ENCODE data around the gene PFDN2. TPM values are rescaled to one million over a fixed set of nuclear protein-coding genes. Genes with fewer than 3 reads are reported as not detected.
A peak's percentile ranks its signal among the peaks of the same experiment; 100 is the strongest.
"Not testable (repeated sequence)": the region's sequence is repeated elsewhere in the genome, so short reads cannot be mapped to it uniquely, and the experiment has no call there.

Gene PFDN2
- total RNA-seq, 1 donor from 2014 or later: 139 TPM

DNA sequence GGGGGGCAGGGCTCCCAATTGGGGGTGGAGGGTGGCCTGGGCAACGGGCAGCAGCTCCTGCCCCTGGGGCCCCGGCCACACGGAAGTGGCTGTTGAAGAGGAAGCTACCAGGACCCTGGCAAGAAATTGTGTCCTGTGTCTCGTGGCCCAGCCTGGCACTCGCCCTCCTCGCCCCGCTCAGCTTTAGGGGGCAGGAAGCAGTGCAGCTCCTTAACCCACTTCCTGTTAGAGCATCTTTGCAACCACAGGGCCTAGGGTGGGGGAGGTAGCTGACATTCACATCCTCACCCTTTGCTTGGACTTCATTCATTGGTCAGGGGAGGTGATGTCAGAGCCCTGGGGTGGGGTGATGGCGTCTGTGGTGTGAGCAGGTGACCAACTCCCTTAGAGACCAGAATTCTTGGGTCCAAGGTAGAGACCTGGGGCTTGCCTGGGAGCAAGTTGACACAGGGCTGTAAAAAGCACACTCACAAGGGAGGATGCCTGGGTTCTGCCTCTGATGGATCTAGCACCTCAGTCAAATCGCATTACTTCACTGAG, 48.0 kb downstream of the PFDN2 start, which contains the start of gene ARHGAP30:
Gene ARHGAP30, minus strand, starts transcription at position 161 of the 540 bp plus-strand sequence. CDS start 267 bp downstream, outside the sequence.
- peak; percentile 85 for DNase-seq (ENCODE audit: low spot score)
- intact Hi-C loops (cut with micrococcal nuclease): loop anchor here (1.0 to 5.0 kb wide), 4 partner anchors 22 to 88 kb away; partner anchors contain the start of genes DEDD, NIT1, PFDN2 and USP21
- peaks cover 35% of the 10 kb centered on the region for H3K4me1 Mint-ChIP-seq (ENCODE audit: low read depth)

DNA sequence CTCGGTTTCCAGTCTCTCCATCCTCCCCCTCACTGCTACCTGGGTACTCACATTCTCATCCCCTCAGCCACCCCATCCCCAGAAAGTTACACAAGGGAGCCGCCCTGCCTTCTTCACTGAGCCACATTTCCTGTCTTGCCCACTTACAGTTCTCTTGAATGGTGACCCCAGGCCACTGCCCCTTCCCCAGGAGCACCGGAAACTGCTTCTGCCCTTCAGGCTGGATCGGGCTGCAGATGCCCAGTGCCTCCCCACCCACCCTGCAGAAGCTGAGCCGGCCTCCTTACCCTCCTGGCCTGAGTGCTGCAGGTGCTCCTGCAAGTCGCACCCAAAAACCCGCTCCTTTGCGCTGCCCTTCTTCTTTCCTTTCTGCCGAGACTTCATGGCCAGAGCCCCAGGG, 48.6 kb downstream of the PFDN2 start:
- H3K27me3 Mint-ChIP-seq (ENCODE audit: low read depth): no peaks in the 10 kb centered on the region
- H3K9me3 Mint-ChIP-seq: no peaks in the 10 kb centered on the region
- peaks cover 40% of the 10 kb centered on the region for H3K4me1 Mint-ChIP-seq (ENCODE audit: low read depth)
- peak overlapping the region; percentile 98 for H3K27ac Mint-ChIP-seq
- H3K4me3 Mint-ChIP-seq (ENCODE audit: low read depth): peak overlapping the region; percentile 100
- H3K36me3 Mint-ChIP-seq (ENCODE audit: low read depth): peaks cover 33% of the 10 kb centered on the region
- peak; percentile 24 for DNase-seq (ENCODE audit: low spot score)
- intact Hi-C loops (cut with micrococcal nuclease): loop anchor here (5.0 kb wide), 1 partner anchor 88 kb away; the partner anchor contains the start of gene USP21

More for the DNA sequence above, 48.0 kb downstream of the PFDN2 start, which contains the start of gene ARHGAP30:
- Mint-ChIP-seq H3K9me3 (no peaks in the 10 kb centered on the region), H3K4me3 (ENCODE audit: low read depth) (peak within 1 kb of the TSS; percentile 100), H3K27ac (peak within 1 kb of the TSS; percentile 98), H3K36me3 (ENCODE audit: low read depth) (peaks cover 28% of the 10 kb centered on the region), H3K27me3 (ENCODE audit: low read depth) (no peaks in the 10 kb centered on the region)

DNA sequence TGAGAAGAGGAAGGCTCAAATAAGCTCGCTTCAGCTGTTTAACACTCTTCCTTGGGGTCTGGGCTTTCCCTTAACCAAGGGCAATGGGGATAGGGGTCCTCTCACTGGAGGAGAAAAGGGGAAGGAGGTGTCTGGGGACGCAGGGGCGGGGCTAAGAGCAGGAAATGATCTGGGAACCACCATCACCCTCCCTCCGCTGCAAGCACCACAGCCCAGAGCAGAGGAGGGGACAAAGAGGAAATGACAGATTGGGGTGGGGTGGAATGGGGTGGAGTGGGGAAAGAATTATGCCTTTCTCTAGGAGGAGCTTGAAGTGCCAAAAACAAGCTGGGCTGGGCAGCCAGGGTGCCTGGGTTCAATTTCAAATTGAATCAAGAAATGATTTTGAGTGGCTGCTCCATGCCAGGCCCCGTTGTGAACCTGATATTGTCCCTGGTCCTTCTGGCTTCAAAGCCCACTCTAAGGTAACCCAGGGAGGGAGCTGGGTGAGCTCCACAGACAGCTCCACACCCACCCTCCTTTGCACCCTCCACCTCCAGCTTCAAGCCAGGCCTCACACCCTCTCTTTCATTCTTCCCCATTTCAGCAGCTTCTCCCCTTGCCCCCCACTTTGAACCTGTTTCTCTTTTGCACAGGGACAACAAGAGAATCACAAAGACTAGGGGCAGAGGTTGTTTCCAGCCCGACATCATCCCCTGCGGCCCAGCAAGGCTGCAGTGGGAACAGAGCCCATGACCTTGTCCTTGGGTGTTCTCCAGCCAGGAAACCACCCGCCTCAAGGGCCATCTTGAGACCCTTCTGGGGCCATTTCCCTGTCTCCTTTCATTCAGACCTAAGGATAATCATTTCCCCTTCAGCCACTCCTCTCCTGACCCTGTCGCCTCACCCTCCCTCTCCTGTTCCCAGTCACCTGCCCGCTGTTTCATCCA, 49.3 kb downstream of the PFDN2 start:
- intact Hi-C loops (cut with micrococcal nuclease): loop anchor here (1.0 to 5.0 kb wide), 3 partner anchors 23 to 89 kb away; partner anchors contain the start of genes USF1 and USP21
- H3K9me3 Mint-ChIP-seq: no peaks in the 10 kb centered on the region
- peaks cover 40% of the 10 kb centered on the region for H3K36me3 Mint-ChIP-seq (ENCODE audit: low read depth)
- peak overlapping the region; percentile 98 for H3K27ac Mint-ChIP-seq
- peak overlapping the region; percentile 100 for H3K4me3 Mint-ChIP-seq (ENCODE audit: low read depth)
- H3K4me1 Mint-ChIP-seq (ENCODE audit: low read depth): peaks cover 47% of the 10 kb centered on the region
- H3K27me3 Mint-ChIP-seq (ENCODE audit: low read depth): no peaks in the 10 kb centered on the region
- peak; percentile 80 for DNase-seq (ENCODE audit: low spot score)

DNA sequence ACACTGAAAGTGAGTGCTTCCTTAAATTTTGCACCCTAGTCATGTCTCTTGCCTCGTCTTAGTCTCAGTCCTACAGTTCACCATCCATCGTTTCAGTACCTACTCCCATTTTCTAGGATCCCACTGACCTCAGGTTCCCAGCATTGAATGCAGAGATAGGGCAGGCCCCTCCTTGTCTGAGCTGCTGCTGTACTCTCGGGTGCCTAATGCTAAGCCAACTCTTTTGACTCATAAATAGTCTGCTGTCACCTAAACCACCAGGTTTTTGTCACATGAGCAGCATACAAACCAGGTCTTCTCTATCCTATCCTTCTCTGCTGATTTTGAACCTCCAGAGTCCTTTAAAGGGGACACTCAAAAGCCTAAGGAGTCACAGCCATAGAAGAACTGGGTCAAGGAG, 51.1 kb downstream of the PFDN2 start:
- intact Hi-C loops (cut with micrococcal nuclease): loop anchor here (5.0 kb wide), 1 partner anchor 91 kb away; the partner anchor contains the start of gene USP21
- Mint-ChIP-seq H3K36me3 (ENCODE audit: low read depth) (peaks cover 54% of the 10 kb centered on the region), H3K27me3 (ENCODE audit: low read depth) (no peaks in the 10 kb centered on the region), H3K4me3 (ENCODE audit: low read depth) (peak overlapping the region; percentile 100), H3K4me1 (ENCODE audit: low read depth) (peaks cover 50% of the 10 kb centered on the region), H3K9me3 (no peaks in the 10 kb centered on the region), H3K27ac (peak overlapping the region; percentile 98)
- no peak for DNase-seq (ENCODE audit: low spot score)

DNA sequence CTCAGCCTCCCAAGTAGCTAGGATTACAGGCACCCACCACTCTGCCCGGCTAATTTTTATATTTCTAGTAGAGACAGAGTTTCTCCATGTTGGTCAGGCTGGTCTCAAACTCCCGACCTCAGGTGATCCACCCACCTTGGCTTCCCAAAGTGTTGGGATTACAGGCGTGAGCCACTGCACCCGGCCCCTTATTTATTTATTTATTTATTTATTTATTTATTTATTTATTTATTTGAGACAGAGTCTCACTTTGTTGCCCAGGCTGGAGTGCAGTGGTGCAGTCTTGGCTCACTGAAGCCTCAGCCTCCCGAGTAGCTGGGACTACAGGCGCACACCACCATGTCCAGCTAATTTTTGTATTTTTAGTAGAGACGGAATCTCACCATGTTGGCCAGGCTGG, 52.2 kb downstream of the PFDN2 start:
- peak overlapping the region; percentile 31 for H3K4me3 Mint-ChIP-seq (ENCODE audit: low read depth)
- peaks cover 43% of the 10 kb centered on the region for H3K4me1 Mint-ChIP-seq (ENCODE audit: low read depth)
- DNase-seq (ENCODE audit: low spot score); H3K27ac Mint-ChIP-seq; H3K27me3 Mint-ChIP-seq (ENCODE audit: low read depth); H3K9me3 Mint-ChIP-seq: not testable (repeated sequence)
- intact Hi-C loops (cut with micrococcal nuclease): loop anchor here (5.0 kb wide), 1 partner anchor 92 kb away; the partner anchor contains the start of gene USP21
- H3K36me3 Mint-ChIP-seq (ENCODE audit: low read depth): peaks cover 60% of the 10 kb centered on the region

DNA sequence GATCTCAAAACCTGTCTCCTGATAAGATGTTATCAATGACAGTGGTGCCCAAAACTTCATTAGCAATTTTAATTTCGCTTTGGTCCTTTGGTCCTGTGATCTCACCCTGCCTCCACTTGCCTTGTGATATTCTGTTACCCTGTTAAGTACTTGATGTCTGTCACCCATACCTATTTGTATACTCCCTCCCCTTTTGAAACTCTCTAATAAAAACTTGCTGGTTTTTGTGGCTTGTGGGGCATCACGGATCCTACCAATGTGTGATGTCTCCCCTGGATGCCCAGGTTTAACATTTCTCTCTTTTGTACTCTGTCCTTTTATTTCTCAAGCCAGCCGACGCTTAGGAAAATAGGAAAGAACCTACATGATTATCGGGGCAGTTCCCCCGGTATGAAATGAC, 53.9 kb downstream of the PFDN2 start:
- Mint-ChIP-seq H3K4me3 (ENCODE audit: low read depth) (peak overlapping the region; percentile 38), H3K27ac (peak overlapping the region; percentile 29), H3K4me1 (ENCODE audit: low read depth) (peaks cover 48% of the 10 kb centered on the region), H3K36me3 (ENCODE audit: low read depth) (peaks cover 72% of the 10 kb centered on the region)
- H3K27me3 Mint-ChIP-seq (ENCODE audit: low read depth); intact Hi-C loops (cut with micrococcal nuclease); DNase-seq (ENCODE audit: low spot score); H3K9me3 Mint-ChIP-seq: not testable (repeated sequence)

DNA sequence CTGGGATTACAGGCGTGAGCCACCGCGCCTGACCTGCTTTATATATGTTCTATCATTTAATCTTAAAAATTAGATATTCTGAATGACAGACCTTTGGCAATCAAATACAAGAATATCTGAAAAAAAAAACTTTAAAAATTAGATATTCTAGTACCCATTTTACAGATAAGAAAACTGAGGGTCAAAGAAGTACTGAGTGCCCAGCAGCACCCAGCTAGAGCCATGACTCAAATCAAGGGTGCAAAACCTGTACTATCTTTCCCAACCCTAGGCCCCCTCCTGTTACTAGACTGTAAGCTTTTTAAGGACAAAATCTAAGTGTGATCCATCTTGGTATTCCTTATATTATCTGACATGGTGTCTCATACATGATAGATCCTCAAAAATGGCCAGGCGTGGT, 56.4 kb downstream of the PFDN2 start:
- Mint-ChIP-seq H3K4me1 (ENCODE audit: low read depth) (peaks cover 32% of the 10 kb centered on the region), H3K4me3 (ENCODE audit: low read depth) (no peak overlapping the region), H3K27me3 (ENCODE audit: low read depth) (no peaks in the 10 kb centered on the region), H3K27ac (no peak overlapping the region), H3K9me3 (no peaks in the 10 kb centered on the region), H3K36me3 (ENCODE audit: low read depth) (peaks cover 66% of the 10 kb centered on the region)
- intact Hi-C loops (cut with micrococcal nuclease): no loop called here
- DNase-seq (ENCODE audit: low spot score): no peak

DNA sequence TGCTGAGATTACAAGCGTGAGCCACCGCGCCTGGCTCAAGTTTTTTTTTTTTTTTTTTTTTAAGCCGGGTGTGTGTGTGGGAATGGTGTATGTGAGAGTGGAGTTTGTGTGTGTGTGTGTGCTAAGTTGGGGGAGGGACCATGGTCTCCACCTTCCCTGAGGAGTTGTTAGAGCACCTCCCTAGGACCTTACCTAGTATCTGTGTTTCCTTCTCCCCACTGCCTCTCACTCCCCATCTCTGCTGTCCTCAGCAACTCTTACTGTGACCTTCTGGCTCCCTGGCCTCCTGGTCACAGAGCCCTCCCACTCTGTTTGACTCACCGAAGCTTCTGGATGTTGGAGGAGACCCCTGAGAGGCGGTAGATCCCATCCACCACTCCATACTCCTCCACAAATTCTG, 58.5 kb downstream of the PFDN2 start:
- H3K27me3 Mint-ChIP-seq (ENCODE audit: low read depth): no peaks in the 10 kb centered on the region
- H3K4me3 Mint-ChIP-seq (ENCODE audit: low read depth): no peak overlapping the region
- intact Hi-C loops (cut with micrococcal nuclease): no loop called here
- H3K4me1 Mint-ChIP-seq (ENCODE audit: low read depth): peaks cover 26% of the 10 kb centered on the region
- H3K36me3 Mint-ChIP-seq (ENCODE audit: low read depth): peaks cover 68% of the 10 kb centered on the region
- no peak for DNase-seq (ENCODE audit: low spot score)
- H3K9me3 Mint-ChIP-seq: no peaks in the 10 kb centered on the region
- peak overlapping the region; percentile 68 for H3K27ac Mint-ChIP-seq

DNA sequence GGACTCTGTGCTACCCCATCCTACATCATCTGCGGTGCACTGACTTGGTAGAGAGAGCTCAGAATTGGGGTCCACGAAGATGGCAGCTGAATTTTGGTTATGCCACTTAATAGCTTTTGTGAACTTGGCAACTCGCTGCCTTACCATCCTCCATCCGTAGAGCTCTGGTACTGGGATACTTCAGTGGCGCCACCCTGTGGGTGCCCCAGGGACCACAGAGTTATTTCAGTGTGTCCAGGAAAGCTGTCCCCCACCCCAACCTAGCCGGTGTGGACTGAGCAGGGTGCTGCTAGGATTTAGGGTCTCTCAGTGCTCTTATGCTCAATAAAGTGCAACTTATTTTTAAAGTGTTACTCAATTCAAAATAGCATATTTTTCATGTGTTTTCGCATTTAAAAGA, 63.0 kb downstream of the PFDN2 start:
- intact Hi-C loops (cut with micrococcal nuclease): no loop called here
- DNase-seq (ENCODE audit: low spot score): no peak
- no peak overlapping the region for H3K4me3 Mint-ChIP-seq (ENCODE audit: low read depth)
- no peak overlapping the region for H3K27ac Mint-ChIP-seq
- no peaks in the 10 kb centered on the region for H3K27me3 Mint-ChIP-seq (ENCODE audit: low read depth)
- H3K4me1 Mint-ChIP-seq (ENCODE audit: low read depth): peaks cover 16% of the 10 kb centered on the region
- peaks cover 69% of the 10 kb centered on the region for H3K36me3 Mint-ChIP-seq (ENCODE audit: low read depth)
- no peaks in the 10 kb centered on the region for H3K9me3 Mint-ChIP-seq

DNA sequence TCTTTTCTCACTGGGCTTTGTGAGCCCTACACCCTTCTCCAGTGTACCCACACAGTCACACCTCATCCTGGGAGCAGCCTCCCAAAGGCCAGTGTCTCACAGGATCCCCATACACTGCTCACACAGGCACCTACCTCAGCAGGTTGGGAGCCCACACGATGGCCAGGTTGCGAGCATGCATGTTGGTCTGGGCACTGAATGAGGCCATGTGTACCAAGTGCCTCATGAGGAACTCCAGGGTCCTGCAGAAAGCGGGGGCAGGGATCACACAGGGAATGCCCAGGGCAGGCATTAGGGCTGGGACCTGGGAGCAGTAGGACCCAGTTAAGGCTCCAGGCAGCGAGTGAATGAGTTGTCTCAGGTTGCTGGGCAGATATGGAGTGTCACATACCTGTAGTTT, 63.6 kb downstream of the PFDN2 start:
- Mint-ChIP-seq H3K27ac (no peak overlapping the region), H3K4me1 (ENCODE audit: low read depth) (peaks cover 11% of the 10 kb centered on the region), H3K9me3 (no peaks in the 10 kb centered on the region), H3K4me3 (ENCODE audit: low read depth) (no peak overlapping the region), H3K36me3 (ENCODE audit: low read depth) (peaks cover 69% of the 10 kb centered on the region), H3K27me3 (ENCODE audit: low read depth) (no peaks in the 10 kb centered on the region)
- no peak for DNase-seq (ENCODE audit: low spot score)
- intact Hi-C loops (cut with micrococcal nuclease): no loop called here

DNA sequence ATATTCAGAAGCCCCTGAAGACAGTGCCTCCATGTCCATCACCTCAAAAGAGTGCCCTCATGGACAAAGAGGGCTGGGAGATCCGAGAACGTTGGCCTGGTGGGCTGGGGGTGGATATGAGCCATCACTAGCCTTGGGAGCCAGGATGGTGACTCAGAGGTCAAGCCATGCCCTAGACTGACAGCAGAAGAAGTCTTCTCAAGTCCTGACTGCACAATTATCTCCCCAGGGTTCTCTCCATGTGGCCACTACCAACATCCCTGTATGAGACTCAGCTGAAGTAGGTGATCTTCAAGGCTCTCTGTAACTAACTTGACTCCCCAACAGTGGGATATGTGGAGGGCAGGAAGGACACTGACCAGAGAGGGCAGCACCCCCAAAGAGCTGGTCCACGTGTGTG, 64.9 kb downstream of the PFDN2 start:
- Mint-ChIP-seq H3K27ac (no peak overlapping the region), H3K9me3 (no peaks in the 10 kb centered on the region), H3K36me3 (ENCODE audit: low read depth) (peaks cover 77% of the 10 kb centered on the region), H3K4me1 (ENCODE audit: low read depth) (peaks cover 9% of the 10 kb centered on the region), H3K27me3 (ENCODE audit: low read depth) (no peaks in the 10 kb centered on the region), H3K4me3 (ENCODE audit: low read depth) (no peak overlapping the region)
- intact Hi-C loops (cut with micrococcal nuclease): no loop called here
- DNase-seq (ENCODE audit: low spot score): no peak

DNA sequence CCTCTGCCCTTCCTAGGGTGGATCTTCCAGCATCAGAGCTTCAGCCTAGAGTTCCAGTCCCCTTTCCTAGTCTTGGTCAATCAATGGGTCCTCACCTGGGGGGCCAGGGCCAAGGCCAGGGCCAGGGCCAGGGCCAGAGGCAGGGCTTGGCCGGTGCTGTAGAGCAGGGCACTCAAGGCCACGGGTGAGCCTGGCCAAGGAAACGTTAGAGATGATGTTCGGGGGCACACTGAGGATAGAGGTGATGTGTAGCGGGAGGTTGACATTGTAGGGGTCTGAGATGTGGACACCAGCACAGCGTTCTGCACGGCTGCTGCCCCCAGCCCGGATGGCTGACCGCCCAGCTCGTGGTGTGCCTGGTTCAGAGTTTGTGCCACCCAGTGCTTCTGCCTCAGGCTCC, 66.6 kb downstream of the PFDN2 start:
- H3K4me3 Mint-ChIP-seq (ENCODE audit: low read depth): no peak overlapping the region
- H3K27me3 Mint-ChIP-seq (ENCODE audit: low read depth): no peaks in the 10 kb centered on the region
- intact Hi-C loops (cut with micrococcal nuclease): no loop called here
- no peak overlapping the region for H3K27ac Mint-ChIP-seq
- H3K4me1 Mint-ChIP-seq (ENCODE audit: low read depth): peaks cover 21% of the 10 kb centered on the region
- DNase-seq (ENCODE audit: low spot score): no peak
- peaks cover 76% of the 10 kb centered on the region for H3K36me3 Mint-ChIP-seq (ENCODE audit: low read depth)
- H3K9me3 Mint-ChIP-seq: no peaks in the 10 kb centered on the region
